Coronary artery (tissue), 2 donors: Measurements from ENCODE around the gene ADGRD1.
A peak's percentile ranks its signal among the peaks of the same experiment; 100 is the strongest.
"Not testable (repeated sequence)": the region's sequence is repeated elsewhere in the genome, so short reads cannot be mapped to it uniquely, and the experiment has no call there.

Experiments
- DNase-seq: peaks from one replicate; pipeline ENCODE4 v3.0.0-alpha.2; 2017; ENCODE audit warnings: low spot score
- H3K27ac ChIP-seq, 2 donors: fragments of 200-600 bp; sonication (generic); one replicate each; pipeline ENCODE4 v1.5.1; 2016 to 2019
- H3K4me3 ChIP-seq: fragments of 200-600 bp; sonication (generic); 2 replicates; pipeline ENCODE4 v1.5.1; 2016; ENCODE audit warnings: mild to moderate bottlenecking, moderate library complexity
- CTCF ChIP-seq: fragments of 200-600 bp; sonication (generic); IDR thresholded peaks from one replicate; pipeline ENCODE4 v1.5.1; 2019; ENCODE audit warnings: antibody characterized with exemption

Gene ADGRD1

GRCh38 chr12:131067981-131068851 lies 114.5 kb downstream of the ADGRD1 start:
- H3K27ac ChIP-seq: no peak overlapping the region
- peak; percentile 36 for DNase-seq
- no peak for TF ChIP-seq CTCF
- no peak overlapping the region for H3K4me3 ChIP-seq

GRCh38 chr12:131068926-131069720 lies 115.4 kb downstream of the ADGRD1 start:
- H3K27ac ChIP-seq, H3K4me3 ChIP-seq: not testable (repeated sequence)
- DNase-seq: peak; percentile 41

- not testable (repeated sequence) for H3K27ac ChIP-seq, H3K4me3 ChIP-seq
- DNase-seq: peak; percentile 38
Observed at GRCh38 chr12:131070136-131070535, 116.4 kb downstream of the ADGRD1 start.

GRCh38 chr12:131070668-131071067 lies 117.0 kb downstream of the ADGRD1 start:
- DNase-seq: peak; percentile 56
- not testable (repeated sequence) for H3K4me3 ChIP-seq, H3K27ac ChIP-seq

- not testable (repeated sequence) for H3K27ac ChIP-seq, H3K4me3 ChIP-seq
- DNase-seq: peak; percentile 55
Observed at GRCh38 chr12:131071234-131071820, 117.6 kb downstream of the ADGRD1 start.

- not testable (repeated sequence) for DNase-seq, H3K4me3 ChIP-seq, H3K27ac ChIP-seq
Observed at GRCh38 chr12:131071950-131072349, 118.2 kb downstream of the ADGRD1 start.

- no peak for TF ChIP-seq CTCF
- Histone ChIP-seq H3K4me3 (no peak overlapping the region), H3K27ac (no peak overlapping the region)
- DNase-seq: peak; percentile 66
Observed at GRCh38 chr12:131072451-131073230, 118.9 kb downstream of the ADGRD1 start.

GRCh38 chr12:131074221-131075083 lies 120.7 kb downstream of the ADGRD1 start:
- no peak overlapping the region for H3K4me3 ChIP-seq
- peak overlapping the region in 1 of 2 donors; percentile 62 for H3K27ac ChIP-seq
- peak; percentile 80 for DNase-seq
- TF ChIP-seq CTCF: no peak

- no peak overlapping the region for H3K27ac ChIP-seq
- H3K4me3 ChIP-seq: no peak overlapping the region
- TF ChIP-seq CTCF: no peak
- DNase-seq: peak; percentile 59
Observed at GRCh38 chr12:131075194-131075593, 121.5 kb downstream of the ADGRD1 start.
